A549 (cell line): Measurements from ENCODE around the gene SGCD. TPM values are rescaled to one million over a fixed set of nuclear protein-coding genes. Genes with fewer than 3 reads are reported as not detected.

Source experiments
- ATAC-seq, 2 experiments: fragments of 200-7000 bp in 1 of 2; fragments of >200 bp in 1 of 2; cut with Nextera tagmentation in 1 of 2; cut with Tn5 transposase in 1 of 2; 3 replicates each; pipeline versions ENCODE4 v1.8.0 to v1.9.1; 2018 to 2020; ENCODE audit warnings: mild to moderate bottlenecking in 1 of 2, moderate library complexity in 1 of 2
- CTCF ChIA-PET: fragments of 300-600 bp; sonication (Branson Sonifier 250); formaldehyde crosslinking; extraction: SDS; loops from one replicate; lab custom pipeline; 2021; ENCODE audit warnings: antibody characterized with exemption, inconsistent platforms; lab: Yijun Ruan, JAX
- POLR2A ChIA-PET: fragments of 350-600 bp; formaldehyde crosslinking; extraction: SDS; loops from one replicate; lab custom pipeline; 2021; ENCODE audit warnings: antibody characterized with exemption, inconsistent platforms; lab: Yijun Ruan, JAX
- DNase-seq, 2 experiments: peaks; one replicate each; pipeline versions ENCODE4 v3.0.0 to v3.0.0-alpha.2; 2011 to 2016; ENCODE audit warnings: low read depth in 1 of 2, low spot score in 1 of 2
- FAIRE-seq: peaks from 2 replicates; lab custom pipeline; 2011; peaks lifted over from hg19 to GRCh38; lab: Jason Lieb, UNC
- H3K27ac ChIP-seq, 2 experiments: fragments of >200 bp; sonication (Bioruptor Twin); formaldehyde crosslinking; 3 replicates each; pipeline ENCODE4 v1.5.1; 2016 to 2017
- H3K4me1 ChIP-seq: fragments of >200 bp; sonication (Bioruptor Twin); formaldehyde crosslinking; 3 replicates; pipeline ENCODE4 v1.6.1; 2016
- H3K4me2 ChIP-seq: fragments of >200 bp; sonication (Bioruptor Twin); formaldehyde crosslinking; 3 replicates; pipeline ENCODE4 v1.6.1; 2016
- H3K4me3 ChIP-seq: fragments of >200 bp; sonication (Bioruptor Twin); formaldehyde crosslinking; 3 replicates; pipeline ENCODE4 v1.5.1; 2016
- H3K9me3 ChIP-seq: fragments of >200 bp; sonication (Bioruptor Twin); formaldehyde crosslinking; 3 replicates; pipeline ENCODE4 v1.6.1; 2016
- BHLHE40 ChIP-seq: IDR thresholded peaks from 2 replicates; pipeline ENCODE4 v1.6.1; 2012; ENCODE audit warnings: low read depth, low read length, inconsistent platforms
- CBX2 ChIP-seq: fragments of 200-600 bp; sonication (generic); IDR thresholded peaks from 2 replicates; pipeline ENCODE4 v1.6.1; 2016; ENCODE audit warnings: low read depth, mild to moderate bottlenecking, borderline replicate concordance
- CHD2 ChIP-seq: fragments of 150-350 bp; IDR thresholded peaks from 2 replicates; pipeline ENCODE4 v1.6.1; 2014; ENCODE audit warnings: low read length; ENCODE audit not compliant: partially characterized antibody
- E2F6 ChIP-seq: IDR thresholded peaks from 2 replicates; pipeline ENCODE4 v1.6.1; 2012; ENCODE audit warnings: low read depth, borderline replicate concordance
- ELK1 ChIP-seq: fragments of 150-350 bp; IDR thresholded peaks from 2 replicates; pipeline ENCODE4 v1.6.1; 2014; ENCODE audit warnings: low read depth, mild to moderate bottlenecking, low read length
- EP300 ChIP-seq, 2 experiments: fragments of >200 bp; sonication (Bioruptor Twin); formaldehyde crosslinking; IDR thresholded peaks; 2 replicates in 1 of 2; 3 replicates in 1 of 2; pipeline ENCODE4 v1.6.1; 2016 to 2017
- FOSB ChIP-seq: fragments of 250-450 bp; sonication (Bioruptor Pico); IDR thresholded peaks from 2 replicates; pipeline ENCODE4 v1.5.0; 2020; ENCODE audit warnings: mild to moderate bottlenecking, moderate library complexity
- FOSL2 ChIP-seq, 2 experiments: fragments of 450-650 bp in 1 of 2; fragments of >200 bp in 1 of 2; sonication (Bioruptor Twin) in 1 of 2; formaldehyde crosslinking; IDR thresholded peaks; 2 replicates each; pipeline versions ENCODE4 v1.5.0 to v1.6.1; 2016 to 2020; ENCODE audit warnings: mild to moderate bottlenecking in 1 of 2, moderate library complexity in 1 of 2
- HEYL ChIP-seq: fragments of 250-450 bp; sonication (Bioruptor Pico); IDR thresholded peaks from 2 replicates; pipeline ENCODE4 v1.8.0; 2021; ENCODE audit warnings: mild to moderate bottlenecking, moderate library complexity
- HMGXB4 ChIP-seq: fragments of 250-450 bp; sonication (Bioruptor Pico); IDR thresholded peaks from 2 replicates; pipeline ENCODE4 v1.5.0; 2021; ENCODE audit warnings: mild to moderate bottlenecking, moderate library complexity, borderline replicate concordance
- HOXB5 ChIP-seq: fragments of 250-450 bp; sonication (Bioruptor Pico); IDR thresholded peaks from 2 replicates; pipeline ENCODE4 v1.5.0; 2020; ENCODE audit warnings: mild to moderate bottlenecking, moderate library complexity
- KDM1A ChIP-seq: fragments of 200-600 bp; sonication (generic); IDR thresholded peaks from 2 replicates; pipeline ENCODE4 v1.6.1; 2016; ENCODE audit warnings: low read depth, mild to moderate bottlenecking
- MAFK ChIP-seq: fragments of 450-650 bp; IDR thresholded peaks from 2 replicates; pipeline ENCODE4 v1.6.1; 2014; ENCODE audit not compliant: partially characterized antibody
- MAX ChIP-seq: IDR thresholded peaks from 2 replicates; pipeline ENCODE4 v1.6.1; 2012
- MYC ChIP-seq: IDR thresholded peaks from 2 replicates; pipeline ENCODE4 v1.6.1; 2012; ENCODE audit warnings: mild to moderate bottlenecking, inconsistent platforms, low read length, improper control_type of control experiment, borderline replicate concordance
- NFE2L2 ChIP-seq: fragments of 150-350 bp; conservative IDR thresholded peaks from 2 replicates; pipeline ENCODE4 v1.6.1; 2014; ENCODE audit warnings: low read length
- NPAS2 ChIP-seq: fragments of 250-450 bp; sonication (Bioruptor Pico); IDR thresholded peaks from 2 replicates; pipeline ENCODE4 v1.8.0; 2022; ENCODE audit warnings: mild to moderate bottlenecking, moderate library complexity, borderline replicate concordance
- PBX3 ChIP-seq: IDR thresholded peaks from 2 replicates; pipeline ENCODE4 v1.6.1; 2012
- PHF8 ChIP-seq: fragments of 200-600 bp; sonication (generic); IDR thresholded peaks from 2 replicates; pipeline ENCODE4 v1.6.1; 2016; ENCODE audit warnings: low read depth, mild to moderate bottlenecking, antibody characterized with exemption, moderate library complexity, borderline replicate concordance
- RARB ChIP-seq: fragments of 250-450 bp; sonication (Bioruptor Pico); IDR thresholded peaks from 2 replicates; pipeline ENCODE4 v1.8.0; 2021; ENCODE audit warnings: mild to moderate bottlenecking, moderate library complexity
- ZC3H11A ChIP-seq: fragments of 450-650 bp; IDR thresholded peaks from 2 replicates; pipeline ENCODE4 v1.6.1; 2014; ENCODE audit warnings: antibody characterized with exemption, mild to moderate bottlenecking
- ZFP36 ChIP-seq: fragments of 450-650 bp; IDR thresholded peaks from 2 replicates; pipeline ENCODE4 v1.6.1; 2014; ENCODE audit warnings: borderline replicate concordance; ENCODE audit not compliant: partially characterized antibody
- WGBS: methylation state at CpG from one replicate; pipeline ENCODE4 v1.1.6; 2017; ENCODE audit errors: missing lambda C conversion rate; 5-methylcytosine and 5-hydroxymethylcytosine counted together
- polyA plus RNA-seq, 4 experiments: library from polyadenylated mRNA; depleted of rRNA in 3 of 4; stranded (reverse); fragments of >200 nt; fragmentation: RNase III in 1 of 4; extraction: RNeasy Plus Mini Kit Qiagen cat#74134 plus additional on column Dnase treatment in 1 of 4; gene quantifications; 2 replicates in 3 of 4; 3 replicates in 1 of 4; pipeline ENCODE4 v1.2.3, GENCODE V29; 2011 to 2017

SGCD gene
- polyA plus RNA-seq, 2 of the 4 experiments (the other 2 are of a cell fraction), result 7.6 to 10.6 TPM

- no peak for TF ChIP-seq ZFP36
- TF ChIP-seq ZC3H11A, result no peak
Measured at GRCh38 chr5:156534085-156534484, 207.1 kb downstream of the SGCD start (continued).

GRCh38 chr5:156534906-156535485, 208.0 kb downstream of the SGCD start:
- H3K9me3 ChIP-seq, result no peaks in the 10 kb centered on the region
- DNase-seq (no peak), ATAC-seq (no peak), FAIRE-seq (no peak)
- H3K4me1 ChIP-seq, result peaks cover under 1% of the 10 kb centered on the region; the same call in 1 of the 3 replicates
- ChIA-PET POLR2A (no interaction called here), CTCF (interaction anchor here (0.6 kb wide), 1 partner anchor 35 kb away, joined by 3 read pairs; no protein-coding TSS in a partner anchor)
- H3K4me3 ChIP-seq, result no peak overlapping the region
- no peak overlapping the region for H3K4me2 ChIP-seq
- no peak overlapping the region for H3K27ac ChIP-seq
- 61% methylated on average over 2 of the region's 2 CpGs for WGBS
- TF ChIP-seq NPAS2 (CRISPR knock-in tag) (no peak), RARB (CRISPR knock-in tag) (no peak), ELK1 (no peak), PHF8 (no peak)

GRCh38 chr5:156540491-156540890, 213.5 kb downstream of the SGCD start:
- POLR2A ChIA-PET, result no interaction called here
- 62% methylated on average over 3 of the region's 3 CpGs for WGBS
- H3K27ac ChIP-seq, result no peak overlapping the region
- CTCF ChIA-PET, result no interaction called here
- no peak overlapping the region for H3K4me3 ChIP-seq
- H3K4me2 ChIP-seq, result no peak overlapping the region
- no peaks in the 10 kb centered on the region for H3K9me3 ChIP-seq
- no peak for DNase-seq
- no peaks in the 10 kb centered on the region for H3K4me1 ChIP-seq
- ATAC-seq, result no peak
- FAIRE-seq, result no peak
- TF ChIP-seq PBX3 (no peak), MYC (no peak), CBX2 (no peak)

- Histone ChIP-seq H3K9me3 (no peaks in the 10 kb centered on the region), H3K4me1 (no peaks in the 10 kb centered on the region), H3K4me3 (no peak overlapping the region), H3K4me2 (no peak overlapping the region), H3K27ac (no peak overlapping the region; a peak in 1 of 6 replicates)
- ChIA-PET CTCF (no interaction called here), POLR2A (no interaction called here)
- no peak for TF ChIP-seq HOXB5
- peak; percentile 89 for TF ChIP-seq NFE2L2
- TF ChIP-seq CHD2, result no peak
- no peak for TF ChIP-seq FOSL2 (IDR thresholded peaks at IDR 0.05)
- no peak for TF ChIP-seq FOSL2 (CRISPR knock-in tag; IDR thresholded peaks at IDR 0.05)
- TF ChIP-seq KDM1A, result no peak
- no peak for TF ChIP-seq EP300 (IDR thresholded peaks at IDR 0.05)
- no peak for TF ChIP-seq HMGXB4 (CRISPR knock-in tag)
- TF ChIP-seq MAX, result no peak
- peak; percentile 80 for TF ChIP-seq MAFK
- no peak for TF ChIP-seq PBX3
- TF ChIP-seq HEYL (CRISPR knock-in tag), result no peak
- no peak for TF ChIP-seq FOSB (CRISPR knock-in tag)
- TF ChIP-seq E2F6, result no peak
- no peak for TF ChIP-seq BHLHE40
- FAIRE-seq, result peak; percentile 32
- WGBS, result 71% methylated on average over 2 of the region's 2 CpGs
- no peak for ATAC-seq
- no peak for DNase-seq
Measured at GRCh38 chr5:156541582-156541981, 214.6 kb downstream of the SGCD start.
